Peyer's patch (tissue), 4 donors: ENCODE measurements around the gene TOR2A. TPM values are rescaled to one million over a fixed set of nuclear protein-coding genes. Genes with fewer than 3 reads are reported as not detected.

ENCODE experiments used
- DNase-seq, 3 donors: peaks; one replicate each; pipeline ENCODE4 v3.0.0-alpha.2; 2017 to 2019
- H3K27ac ChIP-seq, 4 donors: fragments of 200-600 bp; sonication (generic); one replicate each; pipeline ENCODE4 v1.5.1; 2016 to 2019
- H3K27me3 ChIP-seq, 2 donors: fragments of 200-600 bp; sonication (generic); one replicate each; pipeline ENCODE4 v1.5.1; 2019
- H3K36me3 ChIP-seq, 3 donors: fragments of 200-600 bp; sonication (generic); one replicate each; pipeline ENCODE4 v1.5.1; 2016 to 2019
- H3K4me1 ChIP-seq, 4 donors: fragments of 200-600 bp; sonication (generic); one replicate each; pipeline ENCODE4 v1.5.1; 2016 to 2019
- H3K4me3 ChIP-seq, 4 donors: fragments of 200-600 bp; sonication (generic); 1 replicate in 3 of 4; 2 replicates in 1 of 4; pipeline ENCODE4 v1.5.1; 2016 to 2019; ENCODE audit warnings: mild to moderate bottlenecking in 1 of 4
- H3K9me3 ChIP-seq, 4 donors: fragments of 200-600 bp; sonication (generic); one replicate each; pipeline ENCODE4 v1.5.1; 2016 to 2019; ENCODE audit warnings: mild to moderate bottlenecking in 1 of 4
- CTCF ChIP-seq, 6 experiments: fragments of 450-650 bp in 4 of 6; fragments of 200-600 bp in 2 of 6; sonication (generic) in 1 of 6; IDR thresholded peaks; one replicate each; pipeline ENCODE4 v1.5.1; 2017 to 2019; ENCODE audit warnings: antibody characterized with exemption in 6 of 6, mild to moderate bottlenecking in 3 of 6, moderate library complexity in 1 of 6
- POLR2A ChIP-seq, 2 donors: fragments of 450-650 bp; IDR thresholded peaks; one replicate each; pipeline ENCODE4 v1.5.1; 2017; ENCODE audit warnings: antibody characterized with exemption in 2 of 2, mild to moderate bottlenecking in 2 of 2, moderate library complexity in 2 of 2
- total RNA-seq, 4 donors: library from RNA; depleted of rRNA; stranded (reverse); fragments of >200 nt; gene quantifications; one replicate each; pipeline ENCODE4 v1.1.0, GENCODE V29; 2016

The TOR2A gene
- total RNA-seq, 4 donors from 2014 or later: 26.4 to 70.9 (median 35.4) TPM

- H3K27ac ChIP-seq: no peak overlapping the region
- no peak for DNase-seq
- H3K4me1 ChIP-seq: no peaks in the 10 kb centered on the region
- TF ChIP-seq POLR2A (IDR thresholded peaks at IDR 0.05) (no peak), CTCF (IDR thresholded peaks at IDR 0.05) (no peak)
- no peaks in the 10 kb centered on the region for H3K36me3 ChIP-seq
- no peak overlapping the region for H3K4me3 ChIP-seq
- no peaks in the 10 kb centered on the region for H3K27me3 ChIP-seq
- no peaks in the 10 kb centered on the region for H3K9me3 ChIP-seq
Measured at GRCh38 chr9:127700594-127701255, 34.4 kb downstream of the TOR2A start.

GRCh38 chr9:127700140-127700539 is 35.0 kb downstream of the TOR2A start:
- DNase-seq: no peak
- H3K27me3 ChIP-seq: no peaks in the 10 kb centered on the region
- peak overlapping the region in 1 of 4 donors; percentile 82 for H3K27ac ChIP-seq
- H3K4me1 ChIP-seq: no peaks in the 10 kb centered on the region
- H3K36me3 ChIP-seq: no peaks in the 10 kb centered on the region
- H3K4me3 ChIP-seq: no peak overlapping the region
- no peak for TF ChIP-seq POLR2A (IDR thresholded peaks at IDR 0.05)
- no peaks in the 10 kb centered on the region for H3K9me3 ChIP-seq

- H3K27ac ChIP-seq: peak overlapping the region; percentile 61 to 82 (median 72)
- H3K27me3 ChIP-seq: no peaks in the 10 kb centered on the region
- no peaks in the 10 kb centered on the region for H3K4me1 ChIP-seq
- H3K36me3 ChIP-seq: no peaks in the 10 kb centered on the region
- H3K9me3 ChIP-seq: no peaks in the 10 kb centered on the region
- peak; percentile 90 to 96 (median 90) for DNase-seq
- peak overlapping the region; percentile 16 to 44 (median 33) for H3K4me3 ChIP-seq
- TF ChIP-seq CTCF (IDR thresholded peaks at IDR 0.05) (peak in 3 of 6 experiments; percentile 11 to 21 (median 20)), POLR2A (IDR thresholded peaks at IDR 0.05) (peak in 1 of 2 donors; percentile 36)
Measured at GRCh38 chr9:127698985-127699670, 36.0 kb downstream of the TOR2A start.

- Histone ChIP-seq H3K4me3 (no peak overlapping the region), H3K4me1 (no peaks in the 10 kb centered on the region), H3K9me3 (no peaks in the 10 kb centered on the region), H3K27ac (no peak overlapping the region), H3K27me3 (no peaks in the 10 kb centered on the region), H3K36me3 (no peaks in the 10 kb centered on the region)
- no peak for TF ChIP-seq POLR2A (IDR thresholded peaks at IDR 0.05)
- TF ChIP-seq CTCF (IDR thresholded peaks at IDR 0.05): no peak
- no peak for DNase-seq
Measured at GRCh38 chr9:127698386-127698785, 36.7 kb downstream of the TOR2A start.

- no peaks in the 10 kb centered on the region for H3K27me3 ChIP-seq
- no peak overlapping the region for H3K27ac ChIP-seq
- no peaks in the 10 kb centered on the region for H3K4me1 ChIP-seq
Measured at GRCh38 chr9:127697575-127697974, 37.5 kb downstream of the TOR2A start.

More at GRCh38 chr9:127697575-127697974, 37.5 kb downstream of the TOR2A start:
- H3K4me3 ChIP-seq: no peak overlapping the region
- DNase-seq: no peak
- no peak for TF ChIP-seq POLR2A (IDR thresholded peaks at IDR 0.05)
- no peak for TF ChIP-seq CTCF (IDR thresholded peaks at IDR 0.05)
- H3K36me3 ChIP-seq: no peaks in the 10 kb centered on the region
- no peaks in the 10 kb centered on the region for H3K9me3 ChIP-seq
